Myometrial cell (primary cell): ENCODE data around the gene CASP6. TPM values are rescaled to one million over a fixed set of nuclear protein-coding genes. Genes with fewer than 3 reads are reported as not detected.

ENCODE experiments used
- total RNA-seq: library from RNA; depleted of rRNA; stranded (reverse); fragments of >200 nt; gene quantifications from 2 replicates; pipeline ENCODE4 v1.2.3, GENCODE V29; 2015

CASP6 gene
- total RNA-seq, result 31.0 and 35.5 TPM in 2 replicates

GRCh38 chr4:109702950-109703663 is at the start of gene CASP6:
Gene CASP6 (minus strand): TSS chr4:109703445. CDS start chr4:109703395, 50 bp downstream.

GRCh38 chr4:109729718-109730618 is 26.7 kb upstream of the CASP6 start, which contains the start of gene PLA2G12A:
Gene PLA2G12A (minus strand): TSS chr4:109730070. CDS start chr4:109729809, 261 bp downstream.

Other genes with a start within 250 kb of the CASP6 start
- gene MCUB, start 143.2 kb downstream of the CASP6 start, total RNA-seq, result 18.3 and 24.8 TPM in 2 replicates
- 12.8 and 13.5 TPM in 2 replicates for gene PLA2G12A, start 26.6 kb upstream of the CASP6 start, total RNA-seq
- 20.2 and 21.9 TPM in 2 replicates for gene CFI, start 98.6 kb upstream of the CASP6 start, total RNA-seq
- gene GAR1, start 112.3 kb upstream of the CASP6 start, total RNA-seq, result 5.7 and 11.0 TPM in 2 replicates
- gene RRH, start 124.5 kb upstream of the CASP6 start, total RNA-seq, result not detected in 2 replicates
- gene LRIT3, start 144.7 kb upstream of the CASP6 start, total RNA-seq, result not detected in 2 replicates
- gene EGF, start 209.4 kb upstream of the CASP6 start, total RNA-seq, result under 0.01 and 1.9 TPM in 2 replicates